Stimulated activated CD8-positive, alpha-beta memory T cell treated with anti-CD3 and anti-CD28 coated beads, Interleukin-12 subunit alpha, Interleukin-12 subunit beta, amount 100 ng/mL, for 4 hours (primary cell): Measurements from ENCODE around the gene CDCP1.
"Not testable (repeated sequence)": the region's sequence is repeated elsewhere in the genome, so short reads cannot be mapped to it uniquely, and the experiment has no call there.

Experiments
- DNase-seq: peaks from one replicate; pipeline ENCODE4 v3.0.0-alpha.2; 2020; ENCODE audit warnings: low read depth

Gene CDCP1

GRCh38 chr3:45170096-45170495, 23.9 kb upstream of the CDCP1 start:
- no peak for DNase-seq

- no peak for DNase-seq
These were observed 23.1 kb upstream of the CDCP1 start for GRCh38 chr3:45169125-45169904.

- DNase-seq, result no peak
These were observed 22.3 kb upstream of the CDCP1 start for GRCh38 chr3:45168451-45168850.

- DNase-seq, result peak; percentile 68
These were observed 21.1 kb upstream of the CDCP1 start for GRCh38 chr3:45167011-45167911.

GRCh38 chr3:45166321-45166879, 20.2 kb upstream of the CDCP1 start:
- DNase-seq, result no peak

- no peak for DNase-seq
These were observed 19.5 kb upstream of the CDCP1 start for GRCh38 chr3:45165497-45166283.

DNA sequence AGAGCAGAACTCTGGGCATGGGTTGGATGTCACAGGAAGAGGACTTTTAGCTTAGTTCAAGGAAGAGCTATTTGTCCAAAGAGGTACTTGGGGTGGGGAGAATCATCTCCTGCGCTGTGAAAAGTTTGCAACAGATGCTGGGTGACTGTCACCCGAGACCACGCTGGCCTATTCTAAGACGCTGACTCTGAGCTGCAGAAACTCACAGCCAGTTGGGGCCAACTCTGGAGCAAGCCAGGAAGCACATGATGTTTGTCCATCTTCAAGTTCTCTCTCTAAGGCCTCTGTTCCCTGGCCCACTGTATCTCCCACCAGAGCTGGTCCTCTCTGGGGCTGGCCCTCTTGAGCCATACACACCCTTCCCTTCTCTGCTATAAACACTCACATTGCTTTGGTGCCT, 17.9 kb upstream of the CDCP1 start:
- DNase-seq, result no peak

- no peak for DNase-seq
These were observed 17.3 kb upstream of the CDCP1 start for GRCh38 chr3:45163481-45163880.

DNA sequence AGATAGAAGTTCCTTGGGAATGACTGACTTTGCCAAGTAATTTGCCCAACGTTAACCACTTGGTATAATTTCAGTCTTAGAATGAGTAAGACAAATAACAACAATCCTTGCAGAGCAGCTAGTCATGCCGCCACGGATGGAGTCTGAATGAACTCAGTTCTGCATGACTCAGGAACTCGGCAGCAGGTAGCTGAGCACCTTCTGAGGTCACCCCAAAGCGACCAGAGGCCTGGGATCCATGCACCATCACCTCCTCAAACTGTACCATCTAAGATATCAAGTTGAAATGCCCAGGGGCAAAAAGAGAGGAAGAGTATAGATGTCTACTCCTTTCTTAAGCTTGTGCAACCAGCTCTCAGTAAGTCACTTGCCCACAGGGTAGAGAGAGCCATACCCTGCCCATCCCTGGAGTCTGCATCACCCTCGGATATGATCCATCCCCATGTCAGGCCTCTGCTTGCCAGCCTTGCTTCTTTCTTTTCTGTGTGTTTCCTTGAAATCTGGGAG, 8.5 kb upstream of the CDCP1 start:
- no peak for DNase-seq

- DNase-seq, result no peak
These were observed 7.7 kb upstream of the CDCP1 start for GRCh38 chr3:45153658-45154437.

DNA sequence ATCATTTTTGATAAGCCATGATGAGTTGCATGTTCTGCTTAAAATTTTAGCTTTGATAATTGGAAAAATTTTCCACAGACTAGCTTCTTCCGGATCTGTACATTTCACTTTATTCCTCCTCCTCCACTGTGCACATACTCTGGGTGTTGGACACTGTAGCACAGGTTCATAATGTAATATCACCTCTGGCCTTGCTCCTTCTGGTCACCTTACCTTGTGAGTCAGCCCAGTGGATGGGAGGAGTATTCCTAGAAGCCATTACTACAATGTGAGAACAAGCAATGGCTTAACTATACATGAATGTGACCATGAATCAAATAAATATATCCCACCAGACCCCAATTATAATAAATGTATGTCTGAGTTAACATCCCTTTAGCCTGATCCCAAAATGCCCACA, 6.1 kb upstream of the CDCP1 start:
- no peak for DNase-seq

- no peak for DNase-seq
These were observed 4.9 kb upstream of the CDCP1 start for GRCh38 chr3:45151100-45151499.

- DNase-seq, result no peak
These were observed 2.7 kb upstream of the CDCP1 start for GRCh38 chr3:45148921-45149320.

DNA sequence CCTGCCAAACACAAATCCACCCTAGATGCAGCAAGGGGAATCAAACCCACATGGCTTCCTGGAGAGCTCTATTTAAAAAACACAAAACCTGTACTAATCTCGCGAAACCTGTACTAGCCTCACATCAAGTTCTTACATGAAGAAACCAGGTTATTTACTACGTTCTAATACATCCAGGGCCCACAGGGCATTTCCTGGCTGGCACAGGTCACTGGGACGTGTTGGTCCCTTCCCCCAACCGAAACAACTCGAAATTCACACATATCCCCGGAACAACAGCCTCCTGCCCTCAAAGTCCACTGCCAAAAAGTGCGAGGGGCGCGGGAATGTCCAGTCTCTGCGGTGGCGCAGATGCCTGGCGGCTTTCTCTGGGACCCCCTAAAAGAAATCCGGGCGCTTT, 955 bp downstream of the CDCP1 start:
- no peak for DNase-seq

DNA sequence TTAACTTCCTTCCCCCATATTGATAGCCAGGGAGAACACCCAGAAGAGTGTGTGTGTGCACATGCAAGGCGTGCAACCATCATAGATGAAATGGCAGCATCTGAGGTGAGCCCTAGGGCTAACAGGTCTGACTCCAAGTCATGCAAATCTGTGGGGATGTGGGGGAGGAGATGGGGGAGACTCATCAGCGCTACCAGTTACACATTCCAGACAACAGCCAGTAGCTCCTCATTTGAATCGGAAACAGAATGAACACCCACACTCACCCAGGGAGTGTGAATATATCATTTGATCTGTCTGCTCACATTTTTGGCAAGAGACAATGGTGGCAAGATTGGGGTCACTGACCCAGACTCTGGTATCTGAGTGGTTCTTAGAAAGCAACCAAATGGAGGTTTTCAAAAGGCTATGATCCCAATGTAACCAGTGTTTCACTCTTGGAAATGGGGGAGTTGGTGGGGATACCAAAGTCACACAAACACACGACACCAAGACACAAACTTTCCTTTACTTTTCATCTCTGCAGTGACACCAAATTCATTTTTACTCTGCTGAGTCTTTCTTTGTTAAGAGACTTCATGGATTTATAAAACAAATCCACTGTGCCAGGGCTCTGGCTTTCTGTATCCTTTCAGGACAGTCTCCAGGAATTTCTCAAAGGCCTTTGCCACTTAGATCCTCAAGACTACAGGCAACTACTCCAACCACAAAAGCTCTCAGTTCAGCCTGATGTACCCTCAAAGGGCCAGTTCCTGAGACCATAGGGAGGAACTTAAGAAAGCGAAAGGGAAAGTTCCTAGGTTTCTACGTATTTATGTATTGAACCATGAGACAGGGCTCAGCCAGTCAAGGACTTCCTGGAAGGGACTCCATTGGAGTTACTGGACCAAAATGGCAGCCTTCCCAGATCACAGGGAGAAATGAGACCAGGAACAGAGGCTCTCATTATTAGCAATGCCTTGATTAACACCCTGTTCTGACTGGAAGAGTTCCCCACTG, 2.2 kb downstream of the CDCP1 start:
- DNase-seq, result no peak

- not testable (repeated sequence) for DNase-seq
These were observed 5.4 kb downstream of the CDCP1 start for GRCh38 chr3:45140770-45141155.

GRCh38 chr3:45140141-45140769, 5.9 kb downstream of the CDCP1 start:
- DNase-seq, result no peak

GRCh38 chr3:45139372-45140140, 6.6 kb downstream of the CDCP1 start:
- DNase-seq, result no peak
